Fibroblast of lung (primary cell): Measurements from ENCODE around the gene LDAH.

Source experiments
- CTCF ChIP-seq, 2 donors: IDR thresholded peaks in 1 of 2; conservative IDR thresholded peaks in 1 of 2; 1 replicate in 1 of 2; 2 replicates in 1 of 2; pipeline ENCODE4 v1.5.1; 2011 to 2012; ENCODE audit warnings: low read length in 2 of 2, control low read depth in 1 of 2, inconsistent platforms in 1 of 2, low read depth in 1 of 2, mild to moderate bottlenecking in 1 of 2
- EZH2 ChIP-seq: IDR thresholded peaks from 2 replicates; pipeline ENCODE4 v1.5.1; 2012; ENCODE audit warnings: low read length, control low read depth, mild to moderate bottlenecking; ENCODE audit errors: missing control alignments

- TF ChIP-seq EZH2 (no peak), CTCF (conservative IDR thresholded peaks at IDR 0.05 in 1 of 2, IDR thresholded peaks at IDR 0.05 in 1 of 2; ENCODE audit: low read depth in 1 of 2, low read length in 2 of 2) (no peak)
These were observed 146.3 kb downstream of the LDAH start for GRCh38 chr2:20676353-20677215.
